IMR-90 (cell line): ENCODE measurements around the gene ANKHD1. TPM values are rescaled to one million over a fixed set of nuclear protein-coding genes. Genes with fewer than 3 reads are reported as not detected.

ENCODE experiments used
- ATAC-seq: fragments of 200-7000 bp; cut with Tn5 transposase; 2 replicates; pipeline ENCODE4 v1.9.1; 2020; ENCODE audit warnings: low read depth, mild to moderate bottlenecking, moderate library complexity
- BruUV-seq: library from RNA; stranded (reverse); fragments of 400-500 nt; replicated peaks from 2 replicates; lab custom pipeline; 2021; lab: Mats Ljungman, UMichigan
- CTCF ChIA-PET: fragments of 300-600 bp; formaldehyde crosslinking; extraction: SDS; loops from one replicate; lab custom pipeline; 2021; ENCODE audit warnings: antibody characterized with exemption; lab: Yijun Ruan, JAX
- POLR2A ChIA-PET: fragments of 300-600 bp; sonication (Branson Sonifier 250); formaldehyde crosslinking; loops from one replicate; lab custom pipeline; 2022; ENCODE audit warnings: antibody characterized with exemption; ENCODE audit not compliant: unreplicated experiment; lab: Charles Lee
- DNase-seq: peaks from one replicate; pipeline ENCODE4 v3.0.0; 2013
- H2AFZ ChIP-seq: replicated peaks from 2 replicates; pipeline ENCODE3; 2013; ENCODE audit warnings: low read length, mild to moderate bottlenecking; ENCODE audit not compliant: poor library complexity
- H2AK5ac ChIP-seq: 2 replicates; pipeline ENCODE4 v1.6.1; 2013; ENCODE audit warnings: low read depth, low read length, inconsistent platforms
- H2AK9ac ChIP-seq: replicated peaks from 2 replicates; pipeline ENCODE3; 2013; ENCODE audit warnings: mild to moderate bottlenecking, low read depth, low read length, moderate library complexity; ENCODE audit not compliant: poor library complexity
- H2BK120ac ChIP-seq: 2 replicates; pipeline ENCODE4 v1.6.1; 2013; ENCODE audit warnings: low read depth, low read length, inconsistent platforms
- H2BK15ac ChIP-seq: 3 replicates; pipeline ENCODE4 v1.6.1; 2013; ENCODE audit warnings: low read depth, low read length, inconsistent platforms
- H2BK20ac ChIP-seq: 2 replicates; pipeline ENCODE4 v1.6.1; 2013; ENCODE audit warnings: low read depth, mild to moderate bottlenecking, inconsistent platforms, low read length, moderate library complexity
- H2BK5ac ChIP-seq: 2 replicates; pipeline ENCODE4 v1.6.1; 2013; ENCODE audit warnings: mild to moderate bottlenecking, low read depth, low read length, inconsistent platforms; ENCODE audit not compliant: poor library complexity, severe bottlenecking
- H3K14ac ChIP-seq: replicated peaks from 2 replicates; pipeline ENCODE4 v1.6.1; 2013; ENCODE audit warnings: low read depth, low read length, inconsistent platforms
- H3K18ac ChIP-seq: 2 replicates; pipeline ENCODE4 v1.6.1; 2013; ENCODE audit warnings: low read depth, low read length, control low read depth
- H3K23ac ChIP-seq: 2 replicates; pipeline ENCODE4 v1.6.1; 2013; ENCODE audit warnings: low read depth, low read length, inconsistent platforms
- H3K27ac ChIP-seq: 2 replicates; pipeline ENCODE4 v1.5.1; 2013; ENCODE audit warnings: mild to moderate bottlenecking, control low read depth, low read length; ENCODE audit not compliant: insufficient read depth
- H3K27me3 ChIP-seq: 2 replicates; pipeline ENCODE4 v1.6.1; 2013; ENCODE audit warnings: low read length; ENCODE audit not compliant: control insufficient read depth, insufficient read depth
- H3K36me3 ChIP-seq: 2 replicates; pipeline ENCODE4 v1.6.1; 2013; ENCODE audit warnings: low read length, mixed read lengths; ENCODE audit not compliant: control insufficient read depth, insufficient read depth
- H3K4ac ChIP-seq: 2 replicates; pipeline ENCODE4 v1.6.1; 2013; ENCODE audit warnings: low read depth, low read length, inconsistent platforms
- H3K4me1 ChIP-seq: 2 replicates; pipeline ENCODE4 v1.6.1; 2013; ENCODE audit warnings: low read length, mixed read lengths; ENCODE audit not compliant: control insufficient read depth, insufficient read depth
- H3K4me2 ChIP-seq: 2 replicates; pipeline ENCODE4 v1.6.1; 2013; ENCODE audit warnings: low read depth, mild to moderate bottlenecking, control low read depth, low read length, moderate library complexity
- H3K4me3 ChIP-seq: 2 replicates; pipeline ENCODE4 v1.5.1; 2013; ENCODE audit warnings: low read depth, mild to moderate bottlenecking, control low read depth, low read length, moderate library complexity; ENCODE audit not compliant: insufficient read depth
- H3K56ac ChIP-seq: 2 replicates; pipeline ENCODE4 v1.6.1; 2013; ENCODE audit warnings: low read length, inconsistent platforms; ENCODE audit not compliant: insufficient read depth; ENCODE audit errors: extremely low read depth
- H3K79me1 ChIP-seq, 2 experiments: 2 replicates each; pipeline ENCODE4 v1.6.1; 2013; ENCODE audit warnings: low read length in 2 of 2, inconsistent platforms in 1 of 2, low read depth in 1 of 2
- H3K9ac ChIP-seq: 2 replicates; pipeline ENCODE4 v1.6.1; 2013; ENCODE audit warnings: low read depth, low read length, control low read depth
- H3K9me1 ChIP-seq: 2 replicates; pipeline ENCODE4 v1.6.1; 2013; ENCODE audit warnings: low read length, inconsistent platforms; ENCODE audit not compliant: insufficient read depth
- H3K9me3 ChIP-seq: 2 replicates; pipeline ENCODE4 v1.6.1; 2013; ENCODE audit warnings: low read length; ENCODE audit not compliant: control insufficient read depth, insufficient read depth
- H4K20me1 ChIP-seq: 2 replicates; pipeline ENCODE4 v1.6.1; 2013; ENCODE audit warnings: low read length, inconsistent platforms; ENCODE audit not compliant: insufficient read depth
- H4K5ac ChIP-seq: 2 replicates; pipeline ENCODE4 v1.6.1; 2013; ENCODE audit warnings: mild to moderate bottlenecking, low read depth, low read length, control low read depth
- H4K8ac ChIP-seq, 2 experiments: 2 replicates each; pipeline ENCODE4 v1.6.1; 2013; ENCODE audit warnings: low read depth in 2 of 2, low read length in 2 of 2, control low read depth in 1 of 2, inconsistent platforms in 1 of 2
- H4K91ac ChIP-seq: 2 replicates; pipeline ENCODE4 v1.6.1; 2013; ENCODE audit warnings: low read depth, low read length, inconsistent platforms; ENCODE audit not compliant: insufficient read depth
- BHLHE40 ChIP-seq: fragments of 150-350 bp; IDR thresholded peaks from 2 replicates; pipeline ENCODE4 v1.6.1; 2016; ENCODE audit warnings: mild to moderate bottlenecking, low read depth, low read length
- CEBPB ChIP-seq: IDR thresholded peaks from 2 replicates; pipeline ENCODE4 v1.6.1; 2012; ENCODE audit warnings: low read depth, low read length, improper control_type of control experiment
- CHD1 ChIP-seq: IDR thresholded peaks from 2 replicates; pipeline ENCODE4 v1.6.1; 2012; ENCODE audit warnings: low read depth, low read length, improper control_type of control experiment
- CTCF ChIP-seq: conservative IDR thresholded peaks from 2 replicates; pipeline ENCODE4 v1.5.1; 2012; ENCODE audit warnings: mild to moderate bottlenecking, low read depth, low read length, improper control_type of control experiment
- ELK1 ChIP-seq: fragments of 150-350 bp; IDR thresholded peaks from 2 replicates; pipeline ENCODE4 v1.6.1; 2016; ENCODE audit warnings: low read depth, mild to moderate bottlenecking, low read length, moderate library complexity, borderline replicate concordance
- FOS ChIP-seq: fragments of 150-350 bp; IDR thresholded peaks from 2 replicates; pipeline ENCODE4 v1.6.1; 2016; ENCODE audit warnings: low read depth, low read length
- MAFK ChIP-seq: IDR thresholded peaks from 2 replicates; pipeline ENCODE4 v1.6.1; 2012; ENCODE audit warnings: low read depth, low read length, improper control_type of control experiment
- MAZ ChIP-seq: IDR thresholded peaks from 2 replicates; pipeline ENCODE4 v1.6.1; 2012; ENCODE audit warnings: low read depth, mild to moderate bottlenecking, low read length, improper control_type of control experiment, moderate library complexity, borderline replicate concordance
- MXI1 ChIP-seq: IDR thresholded peaks from 2 replicates; pipeline ENCODE4 v1.6.1; 2012; ENCODE audit warnings: low read depth, mild to moderate bottlenecking, low read length, moderate library complexity, borderline replicate concordance
- NFE2L2 ChIP-seq: fragments of 150-350 bp; IDR thresholded peaks from 2 replicates; pipeline ENCODE4 v1.6.1; 2016; ENCODE audit warnings: low read depth, mild to moderate bottlenecking, low read length
- POLR2A ChIP-seq: IDR thresholded peaks from 2 replicates; pipeline ENCODE4 v1.6.1; 2012; ENCODE audit warnings: mild to moderate bottlenecking, low read depth, low read length
- RAD21 ChIP-seq: IDR thresholded peaks from 2 replicates; pipeline ENCODE4 v1.6.1; 2012; ENCODE audit warnings: low read length, improper control_type of control experiment
- RCOR1 ChIP-seq: IDR thresholded peaks from 2 replicates; pipeline ENCODE4 v1.6.1; 2012; ENCODE audit warnings: mild to moderate bottlenecking, low read length, improper control_type of control experiment; ENCODE audit not compliant: insufficient replicate concordance
- RFX5 ChIP-seq: IDR thresholded peaks from 2 replicates; pipeline ENCODE4 v1.8.0; 2012; ENCODE audit warnings: low read depth, mild to moderate bottlenecking, low read length, moderate library complexity
- SMC3 ChIP-seq: fragments of 150-350 bp; IDR thresholded peaks from 2 replicates; pipeline ENCODE4 v1.6.1; 2016; ENCODE audit warnings: low read depth, mild to moderate bottlenecking, antibody characterized with exemption, low read length, moderate library complexity
- WGBS, 2 experiments: methylation state at CpG; one replicate each; pipeline versions ENCODE4 v1.1.5 to v1.1.7; 2013; ENCODE audit warnings: missing lambda C conversion rate in 2 of 2; ENCODE audit not compliant: insufficient read length in 1 of 2; ENCODE audit errors: extremely low coverage in 2 of 2; 5-methylcytosine and 5-hydroxymethylcytosine counted together
- dilution Hi-C: fragments of 300-500 bp; cut with HindIII; formaldehyde crosslinking; loops from one replicate; pipeline ENCODE4 v1.14.3; 2018; ENCODE audit warnings: low sequenced_read_pairs; ENCODE audit not compliant: unreplicated experiment
- in situ Hi-C: fragments of 300-500 bp; cut with MboI; formaldehyde crosslinking; loops from 3 replicates; pipeline ENCODE4 v1.14.3; 2019; ENCODE audit warnings: low sequenced_read_pairs, inconsistent platforms, mixed read lengths
- intact Hi-C: fragments of 100-400 bp; cut with micrococcal nuclease; formaldehyde crosslinking; loops from 2 replicates; pipeline ENCODE4 v1.10.0; 2022
- polyA plus RNA-seq, 3 experiments: library from polyadenylated mRNA; depleted of rRNA; stranded (reverse); fragments of >200 nt; gene quantifications; 2 replicates each; pipeline ENCODE4 v1.2.3, GENCODE V29; 2012; ENCODE audit warnings: low replicate concordance in 1 of 3
- total RNA-seq: library from RNA; depleted of rRNA; stranded (reverse); fragments of >200 nt; gene quantifications from 2 replicates; pipeline ENCODE4 v1.2.3, GENCODE V29; 2012

ANKHD1 gene
- total and polyA plus RNA-seq, 2 of the 4 experiments (the other 2 are of a cell fraction), result 32.1 to 36.7 TPM

- H2BK120ac ChIP-seq, result no peak overlapping the region
- H2BK20ac ChIP-seq, result no peak overlapping the region
- BruUV-seq, result no TSS peak
- ChIA-PET CTCF (interaction anchor here (0.6 to 1.5 kb wide), 10 partner anchors 9 to 171 kb away, joined by 3 to 10 read pairs (median 4); partner anchors contain the start of gene ANKHD1), POLR2A (no interaction called here)
- H3K4me1 ChIP-seq, result no peaks in the 10 kb centered on the region
- no peaks in the 10 kb centered on the region for H3K36me3 ChIP-seq
- DNase-seq (no peak), ATAC-seq (no peak)
- peaks cover 18% of the 10 kb centered on the region; the same call in 1 of the 2 replicates for H3K27me3 ChIP-seq
- no peaks in the 10 kb centered on the region for H3K79me1 ChIP-seq
- H3K9ac ChIP-seq, result 0 out of 2 replicates have a peak overlapping the region, but pooled peaks have one; percentile 1
- peak overlapping the region; percentile 97 for H2AFZ ChIP-seq
- H2AK9ac ChIP-seq, result peak overlapping the region; percentile 25
- 0 out of 2 replicates have a peak overlapping the region, but pooled peaks have one; percentile 9 for H3K4ac ChIP-seq
- no peak overlapping the region for H3K14ac ChIP-seq
- in situ Hi-C loops (loop anchor here (25.0 kb wide), 1 partner anchor 577 kb away; the partner anchor contains the start of gene PSD2), intact Hi-C loops (loop anchor here (2.0 kb wide), 1 partner anchor 357 kb away; no protein-coding TSS in a partner anchor), dilution Hi-C loops (no loop called here)
- H4K5ac ChIP-seq, result no peak overlapping the region
- no peak overlapping the region; the same call in 1 of the 2 replicates for H3K4me3 ChIP-seq
- no peaks in the 10 kb centered on the region for H3K9me3 ChIP-seq
- H3K4me2 ChIP-seq, result peak overlapping the region; percentile 82
- H3K9me1 ChIP-seq, result no peaks in the 10 kb centered on the region
- no peak overlapping the region for H2BK15ac ChIP-seq
- 53% methylated on average over 4 of the region's 20 CpGs; no CpG with 5 or more reads in 1 of the 2 experiments for WGBS, 2 experiments
- H3K23ac ChIP-seq, result no peak overlapping the region
- no peak overlapping the region for H3K18ac ChIP-seq
- H4K8ac ChIP-seq, result no peak overlapping the region
- no peak overlapping the region for H2AK5ac ChIP-seq
- no peak overlapping the region for H3K27ac ChIP-seq
- H4K20me1 ChIP-seq, result no peaks in the 10 kb centered on the region
- H4K91ac ChIP-seq, result no peak overlapping the region
- H2BK5ac ChIP-seq, result no peak overlapping the region
- no peak overlapping the region for H3K56ac ChIP-seq
- TF ChIP-seq MAZ, result no peak
- no peak for TF ChIP-seq ELK1
- no peak for TF ChIP-seq MAFK
- TF ChIP-seq CTCF, result no peak
- TF ChIP-seq POLR2A, result no peak
- TF ChIP-seq RFX5, result no peak
- no peak for TF ChIP-seq CHD1
- no peak for TF ChIP-seq FOS
- no peak for TF ChIP-seq NFE2L2
- no peak for TF ChIP-seq CEBPB
- no peak for TF ChIP-seq RCOR1
- TF ChIP-seq BHLHE40, result no peak
- TF ChIP-seq MXI1, result no peak
- no peak for TF ChIP-seq SMC3
- TF ChIP-seq RAD21, result no peak
Observed at GRCh38 chr5:140363631-140364471, 37.8 kb upstream of the ANKHD1 start.
